GM12878 (cell line): ENCODE data around the gene DPYSL4.

Experiments used
- BCL11A ChIP-seq: IDR thresholded peaks from 2 replicates; pipeline ENCODE4 v1.6.1; 2011; ENCODE audit warnings: low read depth, low read length
- EZH2 ChIP-seq: IDR thresholded peaks from 2 replicates; pipeline ENCODE4 v1.6.1; 2012; ENCODE audit warnings: low read depth, mild to moderate bottlenecking, control low read depth, inconsistent platforms, low read length, borderline replicate concordance; ENCODE audit not compliant: control insufficient read depth
- POLR2AphosphoS5 ChIP-seq: IDR thresholded peaks from 2 replicates; pipeline ENCODE4 v1.6.1; 2011; ENCODE audit warnings: mild to moderate bottlenecking, low read length, inconsistent platforms
- SPI1 ChIP-seq: IDR thresholded peaks from 2 replicates; pipeline ENCODE4 v1.6.1; 2011; ENCODE audit warnings: low read depth, mild to moderate bottlenecking, low read length, moderate library complexity, borderline replicate concordance; ENCODE audit not compliant: insufficient read depth
- TF ChIP-seq, protein P1 (sequence below), 3 experiments: IDR thresholded peaks in 2 of 3; conservative IDR thresholded peaks in 1 of 3; 2 replicates each; pipeline ENCODE4 v1.5.1; 2011; ENCODE audit warnings: low read depth in 3 of 3, low read length in 3 of 3, mild to moderate bottlenecking in 3 of 3, control low read depth in 2 of 3, moderate library complexity in 2 of 3, inconsistent platforms in 1 of 3, mixed read lengths in 1 of 3; ENCODE audit not compliant: control insufficient read depth in 2 of 3, insufficient read depth in 1 of 3; ENCODE audit errors: extremely low read depth in 1 of 3

DNA sequence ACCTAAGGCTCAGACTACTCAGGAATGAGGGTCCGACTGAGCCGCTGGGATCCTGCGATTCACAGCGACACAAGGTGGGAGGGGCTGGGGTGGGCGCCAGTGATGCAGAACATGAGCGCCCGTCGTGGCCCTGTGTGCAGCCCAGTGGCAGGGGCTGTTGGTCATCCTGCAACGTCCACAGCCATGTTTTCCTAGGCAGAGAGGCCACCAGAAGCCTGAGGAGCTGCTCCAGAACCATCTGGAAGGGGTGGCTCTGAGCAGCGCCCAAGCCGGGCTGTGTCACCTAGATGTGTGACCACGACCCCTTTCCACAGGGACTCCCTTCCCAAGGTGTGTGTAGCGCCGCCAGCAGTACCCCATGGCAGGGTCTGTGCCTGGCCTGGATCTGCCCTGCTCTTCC is 24.5 kb downstream of the DPYSL4 start:
- TF ChIP-seq POLR2AphosphoS5 (no peak), SPI1 (no peak), EZH2 (no peak), BCL11A (no peak)
- TF ChIP-seq, protein P1, sequence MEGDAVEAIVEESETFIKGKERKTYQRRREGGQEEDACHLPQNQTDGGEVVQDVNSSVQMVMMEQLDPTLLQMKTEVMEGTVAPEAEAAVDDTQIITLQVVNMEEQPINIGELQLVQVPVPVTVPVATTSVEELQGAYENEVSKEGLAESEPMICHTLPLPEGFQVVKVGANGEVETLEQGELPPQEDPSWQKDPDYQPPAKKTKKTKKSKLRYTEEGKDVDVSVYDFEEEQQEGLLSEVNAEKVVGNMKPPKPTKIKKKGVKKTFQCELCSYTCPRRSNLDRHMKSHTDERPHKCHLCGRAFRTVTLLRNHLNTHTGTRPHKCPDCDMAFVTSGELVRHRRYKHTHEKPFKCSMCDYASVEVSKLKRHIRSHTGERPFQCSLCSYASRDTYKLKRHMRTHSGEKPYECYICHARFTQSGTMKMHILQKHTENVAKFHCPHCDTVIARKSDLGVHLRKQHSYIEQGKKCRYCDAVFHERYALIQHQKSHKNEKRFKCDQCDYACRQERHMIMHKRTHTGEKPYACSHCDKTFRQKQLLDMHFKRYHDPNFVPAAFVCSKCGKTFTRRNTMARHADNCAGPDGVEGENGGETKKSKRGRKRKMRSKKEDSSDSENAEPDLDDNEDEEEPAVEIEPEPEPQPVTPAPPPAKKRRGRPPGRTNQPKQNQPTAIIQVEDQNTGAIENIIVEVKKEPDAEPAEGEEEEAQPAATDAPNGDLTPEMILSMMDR (IDR thresholded peaks at IDR 0.05 in 2 of 3, conservative IDR thresholded peaks at IDR 0.05 in 1 of 3; ENCODE audit: control insufficient read depth in 2 of 3, extremely low read depth in 1 of 3, insufficient read depth in 1 of 3, low read depth in 3 of 3, low read length in 3 of 3), result no peak
